NCI-H345 (cell line): Measurements from ENCODE around the gene ZNF25.
A peak's percentile ranks its signal among the peaks of the same experiment; 100 is the strongest.
"Not testable (repeated sequence)": the region's sequence is repeated elsewhere in the genome, so short reads cannot be mapped to it uniquely, and the experiment has no call there.

Experiments used
- DNase-seq: peaks from one replicate; lab custom pipeline; 2025; lab: John Stamatoyannopoulos, UW

Gene ZNF25

DNA sequence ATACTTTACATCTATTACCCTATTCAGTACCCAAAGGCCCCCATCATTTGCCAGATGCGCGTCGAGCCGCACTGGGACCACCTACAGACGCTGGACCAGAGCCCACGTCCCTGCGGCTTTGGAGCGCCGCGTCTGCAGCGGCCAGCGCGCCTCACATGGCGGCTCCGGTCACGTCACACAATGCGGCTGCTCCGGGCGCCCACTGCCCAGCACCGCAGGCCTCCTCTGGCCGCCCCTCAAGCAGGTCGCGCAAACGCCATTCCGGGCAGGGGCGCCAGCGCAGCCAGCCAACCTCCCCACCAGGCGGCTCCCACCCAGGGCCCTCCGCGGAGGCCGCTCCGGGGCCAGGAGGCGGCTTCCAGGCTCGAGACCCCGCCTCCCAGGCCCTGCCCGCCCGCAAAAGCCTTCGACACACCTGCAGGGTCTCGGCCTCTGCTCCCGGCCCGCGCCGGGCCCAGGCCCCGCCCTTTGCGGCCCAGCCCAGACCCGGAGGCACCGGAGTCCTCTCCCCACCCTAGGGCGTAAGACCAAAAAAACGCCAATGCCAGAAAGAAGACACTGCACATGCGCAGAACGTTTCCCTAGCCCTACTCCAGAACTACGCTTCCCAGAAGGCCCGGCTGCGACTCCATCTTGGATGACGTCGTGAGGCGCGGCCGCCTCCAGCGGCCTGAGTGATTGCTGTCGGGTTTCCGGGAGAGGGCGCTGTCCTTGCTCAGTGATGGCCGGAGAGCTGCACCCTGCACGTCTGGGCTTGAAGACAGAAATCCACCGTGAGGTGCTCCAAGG lies at the start of gene ZNF25:
TSS of gene ZNF25 (minus strand) at position 557 of the 789 bp plus-strand sequence. CDS start 4,925 bp downstream, outside the sequence.
- peak; percentile 97 for DNase-seq

GRCh38 chr10:38025283-38025682 lies 48.8 kb upstream of the ZNF25 start:
- no peak for DNase-seq

DNA sequence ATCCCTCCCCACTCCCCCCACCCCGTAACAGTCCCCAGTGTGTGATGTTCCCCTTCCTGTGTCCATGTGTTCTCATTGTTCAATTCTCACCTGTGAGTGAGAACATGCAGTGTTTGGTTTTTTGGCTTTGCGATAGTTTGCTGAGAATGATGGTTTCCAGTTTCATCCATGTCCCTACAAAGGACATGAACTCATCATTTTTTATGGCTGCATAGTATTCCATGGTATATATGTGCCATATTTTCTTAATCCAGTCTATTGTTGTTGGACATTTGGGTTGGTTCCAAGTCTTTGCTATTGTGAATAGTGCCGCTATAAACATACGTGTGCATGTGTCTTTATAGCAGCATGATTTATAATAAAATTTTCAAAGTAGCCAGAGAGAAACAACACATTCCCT lies 42.7 kb upstream of the ZNF25 start:
- not testable (repeated sequence) for DNase-seq

- DNase-seq = no peak
These were observed 39.9 kb upstream of the ZNF25 start for GRCh38 chr10:38016354-38016753.

DNA sequence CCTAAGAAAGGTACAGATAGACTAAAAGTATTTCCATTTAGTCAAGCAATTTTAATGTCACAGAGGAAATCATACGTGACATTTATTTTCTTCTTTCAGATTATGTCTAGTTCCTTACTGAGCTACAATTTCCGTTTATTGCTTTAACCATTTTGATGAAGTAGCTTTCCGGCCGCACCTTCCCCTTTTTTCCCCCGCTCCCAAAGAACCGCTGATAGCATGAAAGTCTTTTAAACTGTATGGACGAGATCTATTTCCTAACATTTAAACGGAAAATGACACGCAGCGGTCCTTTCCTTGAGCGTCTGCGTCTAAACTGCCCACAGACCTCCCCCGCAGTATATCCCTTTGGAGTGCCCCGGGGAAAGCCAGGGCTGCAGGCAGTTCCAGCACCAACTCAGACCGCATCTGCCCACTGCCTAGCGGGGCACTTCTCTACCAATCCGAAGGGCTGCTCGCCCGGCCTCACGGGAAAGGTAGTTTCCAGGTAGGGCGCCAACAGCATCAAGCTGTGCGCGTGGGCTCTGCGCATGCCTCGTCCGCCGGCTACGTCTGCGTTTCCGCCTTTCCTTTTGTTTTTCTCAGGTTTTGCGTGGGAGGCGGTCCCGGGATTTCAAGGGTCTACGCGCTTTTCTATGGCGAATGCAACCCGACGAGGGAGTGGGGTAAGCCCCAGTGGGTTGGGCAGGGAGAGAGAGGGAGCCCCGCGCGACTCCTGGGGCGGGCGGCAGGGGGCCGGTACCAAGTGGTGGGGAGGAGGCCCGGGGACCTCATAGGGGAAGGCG lies 33.9 kb upstream of the ZNF25 start, which contains the start of gene ZNF33A:
TSS of gene ZNF33A (plus strand) at position 557 of the 785 bp plus-strand sequence. CDS start 1,667 bp downstream, outside the sequence.
- DNase-seq = peak; percentile 94

- DNase-seq = no peak
These were observed 31.5 kb upstream of the ZNF25 start for GRCh38 chr10:38007991-38008390.

DNA sequence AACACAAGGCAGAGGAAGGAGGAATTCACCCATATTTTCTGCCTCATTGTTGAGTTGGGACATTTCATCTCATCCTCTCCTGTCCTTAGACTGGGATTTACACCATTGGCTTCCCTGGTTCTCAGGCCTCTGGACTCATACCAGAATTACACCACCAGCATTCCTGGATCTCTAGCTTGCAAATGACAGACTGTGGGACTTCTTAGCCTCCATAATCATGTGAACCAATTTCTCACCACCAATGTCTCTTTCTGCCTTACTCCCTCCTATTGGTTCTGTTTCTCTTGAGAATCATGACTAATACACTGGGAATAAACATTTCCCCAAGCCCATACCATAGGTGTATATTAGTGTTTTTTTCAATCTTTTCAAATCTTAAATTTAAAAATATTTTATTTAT lies 31.1 kb upstream of the ZNF25 start:
- no peak for DNase-seq

GRCh38 chr10:38003588-38003987 lies 27.1 kb upstream of the ZNF25 start:
- DNase-seq = no peak

- no peak for DNase-seq
These were observed 26.6 kb upstream of the ZNF25 start for GRCh38 chr10:38003026-38003425.

DNA sequence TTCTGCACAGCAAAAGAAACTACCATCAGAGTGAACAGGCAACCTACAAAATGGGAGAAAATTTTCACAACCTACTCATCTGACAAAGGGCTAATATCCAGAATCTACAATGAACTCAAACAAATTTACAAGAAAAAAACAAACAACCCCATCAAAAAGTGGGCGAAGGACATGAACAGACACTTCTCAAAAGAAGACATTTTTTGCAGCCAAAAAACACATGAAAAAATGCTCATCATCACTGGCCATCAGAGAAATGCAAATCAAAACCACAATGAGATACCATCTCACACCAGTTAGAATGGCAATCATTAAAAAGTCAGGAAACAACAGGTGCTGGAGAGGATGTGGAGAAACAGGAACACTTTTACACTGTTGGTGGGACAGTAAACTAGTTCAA lies 24.0 kb upstream of the ZNF25 start:
- not testable (repeated sequence) for DNase-seq

DNA sequence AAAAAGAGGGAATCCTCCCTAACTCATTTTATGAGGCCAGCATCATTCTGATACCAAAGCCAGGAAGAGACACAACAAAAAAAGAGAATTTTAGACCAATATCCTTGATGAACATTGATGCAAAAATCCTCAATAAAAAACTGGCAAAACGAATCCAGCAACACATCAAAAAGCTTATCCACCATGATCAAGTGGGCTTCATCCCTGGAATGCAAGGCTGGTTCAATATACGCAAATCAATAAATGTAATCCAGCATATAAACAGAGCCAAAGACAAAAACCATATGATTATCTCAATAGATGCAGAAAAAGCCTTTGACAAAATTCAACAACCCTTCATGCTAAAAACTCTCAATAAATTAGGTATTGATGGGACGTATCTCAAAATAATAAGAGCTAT lies 22.5 kb upstream of the ZNF25 start:
- DNase-seq = not testable (repeated sequence)

GRCh38 chr10:37992083-37992482 lies 15.6 kb upstream of the ZNF25 start:
- no peak for DNase-seq

DNA sequence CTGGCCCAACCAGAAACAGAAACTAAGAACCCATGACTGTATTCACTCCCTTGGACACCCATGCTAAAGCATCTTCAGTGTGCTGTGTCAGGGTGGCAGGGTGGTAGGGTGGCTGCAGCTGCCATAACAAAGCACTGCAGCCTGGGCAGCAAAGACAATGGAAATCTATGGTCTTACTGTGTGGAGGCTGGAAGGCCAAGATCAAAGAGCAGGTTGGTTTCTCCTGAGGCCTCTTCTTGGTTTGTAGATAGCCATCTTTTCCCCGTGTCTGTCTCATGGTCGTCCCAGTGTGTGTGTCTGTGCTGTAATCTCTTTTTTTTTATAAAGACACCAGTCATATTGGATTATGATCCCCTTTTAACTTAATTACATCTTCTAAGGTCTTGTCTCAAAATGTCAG lies 15.2 kb upstream of the ZNF25 start:
- no peak for DNase-seq

DNA sequence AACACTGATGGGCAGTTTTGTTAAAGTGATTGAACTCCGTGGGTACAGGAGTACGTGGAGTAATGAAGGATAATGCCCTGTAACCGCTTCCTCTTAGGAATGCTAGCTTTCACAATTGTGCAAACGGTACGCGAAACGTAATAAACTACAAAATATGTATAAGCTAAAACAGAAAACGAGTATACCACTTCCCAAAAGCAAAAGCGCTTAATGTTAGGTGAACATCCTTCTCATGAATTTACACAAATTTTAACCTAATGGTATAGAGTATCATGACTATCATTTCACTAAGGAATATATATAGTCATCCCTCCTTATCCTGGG lies 395 bp upstream of the ZNF25 start:
- no peak for DNase-seq

- peak; percentile 9 for DNase-seq
These were observed 951 bp downstream of the ZNF25 start for GRCh38 chr10:37975401-37975991.

- no peak for DNase-seq
These were observed 4.1 kb downstream of the ZNF25 start for GRCh38 chr10:37972396-37972795.

DNA sequence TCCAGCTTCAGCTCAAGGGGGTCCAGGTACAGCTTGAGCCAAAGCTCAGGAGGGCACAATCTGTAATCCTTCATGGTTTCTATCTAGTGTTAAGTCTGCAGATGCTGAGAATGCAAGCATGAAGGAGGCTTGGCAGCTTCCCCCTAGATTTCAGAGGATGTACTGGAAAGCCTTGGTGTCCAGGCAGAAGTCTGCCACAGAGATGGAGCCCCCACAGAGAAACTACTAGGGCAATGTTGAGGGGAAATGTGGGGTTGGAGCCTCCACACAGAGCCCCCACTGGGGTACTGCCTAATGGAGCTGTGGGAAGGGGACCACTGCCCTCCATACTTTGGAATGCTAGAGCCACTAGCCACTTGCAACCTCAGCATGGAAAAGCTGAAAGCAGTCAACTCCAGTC lies 11.4 kb downstream of the ZNF25 start:
- no peak for DNase-seq

DNA sequence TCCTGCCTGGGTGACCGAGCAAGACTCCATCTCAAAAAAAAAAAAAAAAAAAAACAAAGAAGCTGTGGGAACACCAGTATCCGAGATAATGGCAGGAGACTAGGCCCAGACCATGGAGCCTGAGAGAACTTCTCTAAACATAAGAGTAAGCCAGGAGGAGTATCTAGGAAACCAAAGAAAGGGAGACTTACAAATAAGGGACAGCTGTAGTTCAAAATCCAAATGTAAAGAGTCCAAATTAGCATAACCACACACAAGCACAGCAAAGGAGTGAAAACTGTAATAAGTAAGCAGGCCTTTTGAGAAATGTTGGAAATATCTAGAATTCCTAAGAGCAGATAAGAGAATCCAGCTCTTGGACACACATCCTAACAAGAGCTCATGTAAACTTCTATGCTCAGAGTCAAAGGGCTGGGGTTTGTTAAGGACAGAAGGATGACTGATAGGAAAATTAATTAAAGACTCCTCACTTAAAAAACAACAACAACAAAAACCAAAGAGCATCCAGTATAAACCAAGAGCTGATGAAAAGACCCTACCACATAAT lies 15.8 kb downstream of the ZNF25 start:
- DNase-seq = no peak

DNA sequence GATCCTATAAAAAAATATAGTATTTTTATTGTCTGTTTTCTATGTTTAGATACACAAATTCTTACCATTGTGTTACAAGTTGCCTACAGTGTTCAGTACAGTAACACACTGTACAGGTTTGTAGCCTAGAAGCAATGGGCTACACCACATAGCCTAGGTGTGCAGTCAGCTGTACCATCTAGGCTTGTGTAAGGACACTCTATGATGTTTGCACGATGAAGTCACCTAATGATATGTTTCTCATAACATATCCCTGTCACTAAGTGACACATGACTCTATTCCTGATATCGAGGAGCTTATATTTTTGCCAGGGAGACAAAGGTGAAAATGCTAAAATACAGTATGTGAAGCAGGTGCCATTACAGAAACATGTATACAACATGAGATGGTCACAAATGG lies 18.6 kb downstream of the ZNF25 start:
- no peak for DNase-seq

DNA sequence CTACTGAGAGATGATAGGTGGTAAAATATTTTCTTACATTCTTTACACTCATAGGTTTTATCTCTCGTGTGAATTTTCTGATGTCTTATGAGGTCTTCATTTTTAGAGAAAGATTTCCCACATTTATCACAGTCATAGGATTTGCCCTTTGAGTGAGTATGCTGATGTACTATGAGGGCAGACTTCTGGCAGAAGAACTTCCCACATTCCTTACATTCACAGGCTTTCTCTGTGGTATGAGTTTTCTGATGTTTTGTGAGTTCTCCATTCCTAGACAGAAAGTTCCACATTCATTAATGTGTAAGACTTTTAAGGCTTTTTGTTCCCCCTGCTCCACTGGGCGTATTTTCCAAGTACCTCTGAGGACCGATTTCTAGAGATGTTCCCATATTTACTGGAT lies 23.5 kb downstream of the ZNF25 start:
- DNase-seq = no peak

DNA sequence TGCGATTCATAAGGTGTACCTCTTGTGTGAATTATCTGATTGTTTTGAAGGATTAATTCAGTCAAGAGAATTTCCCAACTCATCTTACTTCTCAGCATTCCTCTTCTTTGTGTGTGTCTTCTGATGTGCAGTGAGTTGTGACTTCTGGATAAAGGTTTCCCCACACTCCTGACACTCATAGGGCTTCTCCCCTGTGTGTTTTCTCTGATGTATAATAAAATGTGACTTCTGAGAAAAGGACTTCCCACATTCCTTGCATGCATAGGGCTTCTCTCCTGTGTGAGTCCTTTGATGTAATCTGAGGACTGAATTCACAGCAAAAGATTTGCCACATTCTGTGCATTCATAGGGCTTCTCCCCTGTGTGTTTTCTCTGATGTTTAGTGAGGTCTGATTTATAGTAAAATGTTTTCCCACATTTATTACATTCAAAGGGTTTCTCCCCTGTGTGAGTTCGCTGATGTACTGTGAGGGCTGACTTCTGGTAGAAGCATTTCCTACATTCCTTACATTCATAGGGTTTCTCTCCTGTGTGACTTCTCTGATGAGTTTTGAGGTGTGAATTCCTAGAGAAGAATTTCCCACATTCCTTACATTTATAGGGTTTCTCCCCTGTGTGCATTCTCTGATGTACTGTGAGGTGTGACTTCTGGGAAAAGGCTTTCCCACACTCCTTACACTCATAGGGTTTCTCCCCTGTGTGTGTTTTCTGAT lies 24.2 kb downstream of the ZNF25 start:
- DNase-seq = no peak

- DNase-seq = no peak
These were observed 28.2 kb downstream of the ZNF25 start for GRCh38 chr10:37948210-37948609.
